HG03108 (cell line): Measurements from ENCODE around the gene SART1.
"Not testable (repeated sequence)": the region's sequence is repeated elsewhere in the genome, so short reads cannot be mapped to it uniquely, and the experiment has no call there.

Experiments used
- ATAC-seq: cut with Tn5 transposase; IDR thresholded peaks from one replicate; pipeline ENCODE4 v1.9.1; 2021; ENCODE audit warnings: moderate library complexity; ENCODE audit not compliant: unreplicated experiment

SART1 gene

DNA sequence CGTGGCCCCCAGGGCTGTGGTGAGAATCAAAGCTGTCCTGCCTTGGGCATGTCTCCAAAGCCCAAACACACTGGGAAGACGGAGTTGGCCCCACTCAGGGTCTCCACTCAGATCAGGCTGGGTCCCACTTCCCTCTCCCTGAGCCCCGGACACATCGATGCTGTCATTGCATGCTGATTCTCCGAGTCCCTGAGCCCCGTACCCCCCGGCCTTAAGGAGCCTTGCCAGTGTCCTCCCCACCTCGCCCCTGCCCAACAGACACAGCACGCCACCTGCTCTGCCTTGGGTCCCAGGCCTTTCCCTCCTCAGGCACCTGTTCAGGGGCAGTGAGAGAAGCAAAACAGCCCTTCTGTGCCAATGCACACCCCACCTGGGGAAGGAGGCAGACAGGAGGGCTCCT lies 25.8 kb downstream of the SART1 start:
- ATAC-seq = no peak

DNA sequence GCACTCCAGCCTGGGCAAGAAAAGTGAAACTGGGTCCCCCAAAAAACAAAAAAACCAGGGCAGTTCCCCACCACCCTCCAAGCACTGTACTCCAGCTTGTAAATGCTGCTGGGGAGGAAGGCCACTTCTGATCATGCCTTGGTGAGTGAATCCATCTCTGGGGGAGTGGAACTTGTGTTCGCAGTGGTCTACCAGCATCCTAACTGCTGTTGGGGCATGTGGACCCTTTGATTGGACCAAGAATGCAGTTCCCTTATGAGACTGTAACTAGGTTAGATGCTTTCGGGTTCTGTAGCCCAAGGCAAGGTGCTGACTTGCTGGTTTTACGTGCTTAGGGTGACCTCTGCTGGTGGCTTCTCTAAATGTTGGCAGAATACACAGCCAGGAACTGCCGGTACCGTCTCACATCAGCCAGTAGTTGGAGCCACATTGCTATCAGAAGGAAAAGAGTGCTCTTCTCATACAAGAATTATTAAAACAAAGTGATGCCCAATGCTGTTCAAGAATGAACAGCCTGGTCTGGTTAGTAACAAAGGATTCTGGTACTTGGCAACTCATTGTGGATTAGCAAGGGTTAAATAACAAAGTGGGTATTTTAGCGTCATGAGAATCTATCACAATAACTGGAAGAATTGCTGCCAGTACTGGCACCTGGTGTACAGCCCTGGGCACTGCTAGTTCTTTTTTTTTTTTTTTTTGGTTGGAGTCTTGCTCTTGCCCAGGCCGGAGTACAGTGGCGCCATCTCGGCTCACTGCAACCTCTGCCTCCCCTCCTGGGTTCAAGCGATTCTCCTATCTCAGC lies 27.5 kb downstream of the SART1 start:
- ATAC-seq = peak; percentile 94

DNA sequence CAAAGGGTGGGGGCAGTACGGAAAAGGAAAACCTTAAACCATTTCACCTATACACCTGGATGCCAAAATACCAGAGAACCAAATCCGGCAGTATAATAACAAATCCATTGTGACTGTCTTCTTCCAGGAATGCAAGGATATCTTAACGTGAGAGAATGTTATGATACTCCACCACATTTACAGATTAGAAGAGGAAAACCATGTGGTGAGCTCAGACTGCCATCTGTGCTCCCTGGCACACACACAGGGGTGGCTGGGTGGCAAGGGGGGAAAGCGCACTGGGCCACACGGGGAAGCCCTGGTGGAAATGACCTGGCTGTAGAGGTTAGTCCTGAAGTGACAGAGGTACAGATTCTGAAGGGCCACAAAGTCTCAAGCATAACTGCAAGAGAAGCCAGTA lies 30.5 kb downstream of the SART1 start:
- ATAC-seq = no peak

DNA sequence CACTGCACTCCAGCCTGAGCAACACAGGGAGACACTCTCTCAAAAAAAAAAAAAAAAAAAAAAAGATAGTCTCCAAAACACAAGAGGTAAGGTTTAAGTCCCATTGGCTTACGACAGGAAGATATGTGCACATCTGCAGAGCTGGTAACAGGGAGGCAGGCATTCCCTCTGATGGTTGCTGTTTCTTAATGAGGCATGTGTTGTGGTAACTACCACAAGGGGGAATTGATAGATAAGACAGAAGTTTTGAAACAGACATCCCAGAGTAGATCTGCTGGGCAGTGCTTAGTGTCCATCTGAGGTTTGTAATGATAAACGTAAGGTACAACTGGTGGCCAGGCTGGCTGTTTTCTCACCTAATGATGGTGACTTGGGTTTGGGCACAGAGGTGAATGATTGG lies 35.8 kb downstream of the SART1 start:
- ATAC-seq = no peak

DNA sequence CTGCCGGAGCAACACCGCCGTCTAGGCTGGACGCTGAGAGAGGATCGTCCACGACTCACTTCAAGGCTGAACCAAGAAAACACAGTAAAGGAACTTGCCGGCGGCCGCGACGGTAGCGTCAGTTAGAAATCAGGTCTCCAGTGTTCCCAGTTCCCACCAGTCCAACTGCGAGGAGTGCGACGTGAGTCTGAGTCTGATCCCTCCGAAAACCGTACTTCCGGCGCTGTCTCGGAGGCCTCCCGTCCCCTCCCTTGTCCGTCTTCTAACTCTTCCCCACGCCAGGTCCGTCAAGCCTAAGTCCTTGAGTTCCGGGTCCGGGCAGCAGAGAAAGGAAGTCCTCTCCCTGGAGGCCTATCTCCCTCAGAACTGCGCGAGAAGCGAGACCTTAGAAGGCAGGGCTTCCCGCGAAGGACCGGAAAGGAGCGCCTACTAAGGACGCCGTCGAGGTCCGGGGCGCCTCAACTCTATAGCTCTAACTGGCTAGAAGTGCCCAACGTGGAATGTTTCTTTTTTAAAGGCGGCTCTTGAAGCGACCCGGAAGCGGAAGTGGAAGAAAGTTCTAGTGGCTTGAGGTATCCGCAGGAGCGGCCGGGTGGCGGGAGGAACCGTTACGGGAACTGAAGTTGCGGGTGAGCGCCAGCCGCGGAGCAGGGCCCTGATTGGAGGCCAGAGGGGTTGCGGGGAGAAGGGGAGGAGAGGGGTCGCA lies 40.6 kb downstream of the SART1 start, which contains the start of the genes BANF1 and EIF1AD:
TSS of gene BANF1 (plus strand) at position 562 of the 706 bp plus-strand sequence. CDS start 748 bp downstream, outside the sequence.
TSS of gene EIF1AD (minus strand) at position 216 of the 706 bp plus-strand sequence. CDS start 1,768 bp downstream, outside the sequence.
- ATAC-seq = peak; percentile 80

DNA sequence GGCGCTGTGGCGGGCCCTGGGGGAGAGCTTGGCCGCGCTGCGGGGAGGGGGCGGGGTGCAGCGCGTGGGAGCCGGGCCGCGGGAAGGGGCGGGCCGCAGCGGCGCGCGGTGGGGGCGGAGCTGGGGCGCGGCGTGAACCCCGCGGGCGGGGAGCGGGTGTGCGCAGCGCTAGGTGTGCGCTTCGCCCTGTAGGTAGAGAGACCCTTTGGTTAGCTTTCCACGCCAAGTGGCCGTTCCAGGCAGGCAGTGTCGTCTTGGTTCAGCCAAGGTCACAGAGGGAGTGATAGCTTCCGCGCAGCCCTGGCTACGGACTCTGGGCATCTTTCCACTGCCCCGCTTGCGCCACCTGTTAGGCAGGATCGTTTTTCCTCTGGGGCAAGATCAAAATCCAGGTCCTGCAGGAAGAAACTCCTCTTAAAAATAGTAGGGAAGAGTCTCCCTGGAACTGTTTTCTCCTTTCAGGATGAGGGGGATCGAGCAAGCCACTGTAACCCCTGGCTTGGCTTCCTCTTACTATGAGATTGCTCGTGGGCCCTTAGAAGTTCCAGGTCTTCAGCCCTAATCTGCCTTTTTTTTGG lies 41.2 kb downstream of the SART1 start:
- peak; percentile 31 for ATAC-seq

DNA sequence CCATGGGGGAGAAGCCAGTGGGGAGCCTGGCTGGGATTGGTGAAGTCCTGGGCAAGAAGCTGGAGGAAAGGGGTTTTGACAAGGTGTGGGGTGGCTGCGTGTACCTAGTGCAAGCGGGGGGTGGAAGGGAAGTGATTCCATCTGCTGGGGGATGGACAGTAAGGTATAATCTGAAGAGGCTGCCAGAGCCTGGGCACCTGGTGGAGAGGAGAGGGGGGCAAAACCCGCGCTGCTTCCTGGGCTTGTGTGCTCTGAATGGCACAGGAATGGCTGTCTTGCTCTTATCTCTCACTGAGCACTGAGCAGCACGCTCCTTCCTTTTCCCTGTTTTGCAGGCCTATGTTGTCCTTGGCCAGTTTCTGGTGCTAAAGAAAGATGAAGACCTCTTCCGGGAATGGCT lies 41.8 kb downstream of the SART1 start:
- ATAC-seq = no peak

DNA sequence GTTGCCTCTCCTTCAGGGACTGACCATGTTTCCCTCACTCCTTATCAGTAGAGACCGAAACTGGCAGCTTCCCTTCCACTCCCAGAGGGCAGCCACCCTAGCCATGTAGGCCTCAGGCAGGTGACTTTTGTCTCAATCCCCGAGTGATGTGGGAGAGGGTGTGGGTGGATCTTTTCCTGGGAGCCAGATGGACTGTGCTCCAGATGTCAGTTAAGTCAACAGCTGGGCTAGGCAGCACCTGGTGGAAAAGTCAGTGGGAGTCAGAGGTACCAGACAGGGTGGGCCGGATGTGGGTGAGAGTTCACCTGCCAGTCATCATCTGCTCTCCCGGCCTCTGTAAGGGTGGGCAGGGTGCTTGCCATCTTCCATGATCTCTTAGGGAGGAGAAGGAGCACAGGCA lies 42.7 kb downstream of the SART1 start:
- no peak for ATAC-seq

DNA sequence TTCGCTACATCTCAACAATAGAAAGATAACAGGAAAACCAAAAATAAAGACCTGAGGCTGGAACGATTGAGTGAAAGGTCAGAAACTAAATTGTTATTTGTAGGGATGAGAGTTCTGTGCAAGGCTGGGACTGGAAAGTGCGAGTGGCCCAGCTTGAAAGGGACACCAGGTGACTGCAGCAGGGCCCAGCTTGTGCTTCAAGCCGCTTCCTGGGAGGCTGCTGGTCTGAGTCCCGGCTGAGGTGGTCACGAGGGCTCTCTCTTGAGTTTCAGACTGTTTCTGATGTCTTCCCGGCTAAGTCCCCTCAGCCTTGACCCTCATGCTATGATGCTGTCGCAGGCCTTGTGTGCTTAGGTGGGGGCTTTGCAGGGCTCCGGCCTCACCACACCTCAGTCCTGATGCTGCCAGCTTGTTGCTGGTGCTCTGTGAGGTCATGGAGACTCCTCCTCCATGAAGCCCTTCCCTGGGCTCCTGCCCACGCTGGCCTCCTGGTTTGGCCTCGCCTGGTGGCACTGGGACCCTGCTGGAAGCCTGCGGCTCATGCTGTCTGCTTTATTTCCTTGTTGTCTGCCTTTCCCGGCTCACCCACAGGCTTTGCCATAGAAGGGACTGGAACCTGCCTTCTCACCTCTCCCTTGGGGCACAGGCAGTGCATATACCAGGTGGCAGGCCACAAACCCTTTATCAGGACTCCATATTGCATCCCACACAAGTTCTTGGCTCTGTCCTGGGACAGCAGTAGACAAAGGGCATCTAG lies 44.8 kb downstream of the SART1 start:
- no peak for ATAC-seq

DNA sequence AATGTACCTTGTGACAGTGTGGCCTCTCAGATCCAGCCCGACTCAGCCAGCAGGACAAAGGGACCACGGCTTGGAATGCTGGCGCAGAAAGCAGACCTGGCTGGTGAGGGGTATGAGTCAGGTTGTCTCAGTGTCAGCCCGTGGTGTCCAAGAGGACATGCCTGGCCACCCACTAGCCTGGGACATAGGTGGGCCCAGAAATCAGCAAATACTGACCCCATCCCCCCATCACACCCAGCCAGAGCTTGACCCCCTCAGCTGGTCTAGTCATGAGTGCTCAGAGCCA lies 45.3 kb downstream of the SART1 start:
- ATAC-seq = no peak

DNA sequence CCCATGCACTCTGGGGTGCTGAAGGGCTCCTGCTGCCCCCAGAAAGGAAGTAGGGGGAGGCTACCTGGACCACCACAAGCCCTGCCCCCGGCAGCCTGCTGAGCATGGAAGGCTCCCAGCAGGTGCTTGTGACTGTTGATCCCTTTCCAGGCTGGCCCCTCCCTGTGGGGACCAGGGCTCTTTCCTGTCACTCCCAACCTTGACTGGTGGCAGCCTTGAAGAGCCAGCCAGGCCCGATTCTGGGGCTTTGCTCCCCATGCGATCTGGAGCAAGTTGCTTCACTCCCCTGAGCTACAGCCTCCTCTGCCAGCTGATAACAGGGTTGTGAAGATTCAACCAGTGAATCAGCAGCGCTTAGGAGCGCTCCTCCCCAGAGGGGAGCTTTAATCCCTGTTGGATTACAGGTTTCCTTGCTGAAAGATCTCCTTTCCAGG lies 45.7 kb downstream of the SART1 start:
- no peak for ATAC-seq

DNA sequence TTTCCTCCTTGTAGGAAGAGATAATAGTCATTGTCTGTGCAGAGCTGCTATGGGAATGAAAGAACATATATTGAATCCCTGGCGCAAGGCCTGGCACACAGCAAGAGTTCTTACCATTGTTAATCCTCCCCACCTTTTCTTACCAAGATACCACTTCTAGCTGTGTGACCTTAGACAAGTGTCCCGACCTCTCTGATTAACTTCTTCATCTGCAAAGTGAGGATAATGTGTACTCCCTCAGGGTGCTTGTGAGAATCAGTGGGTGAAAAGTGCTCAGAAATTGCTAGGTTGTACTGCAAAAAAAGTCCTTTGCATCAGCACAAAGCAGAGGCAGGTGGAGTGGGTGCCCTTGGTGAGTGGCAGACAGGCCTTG lies 46.5 kb downstream of the SART1 start:
- no peak for ATAC-seq

DNA sequence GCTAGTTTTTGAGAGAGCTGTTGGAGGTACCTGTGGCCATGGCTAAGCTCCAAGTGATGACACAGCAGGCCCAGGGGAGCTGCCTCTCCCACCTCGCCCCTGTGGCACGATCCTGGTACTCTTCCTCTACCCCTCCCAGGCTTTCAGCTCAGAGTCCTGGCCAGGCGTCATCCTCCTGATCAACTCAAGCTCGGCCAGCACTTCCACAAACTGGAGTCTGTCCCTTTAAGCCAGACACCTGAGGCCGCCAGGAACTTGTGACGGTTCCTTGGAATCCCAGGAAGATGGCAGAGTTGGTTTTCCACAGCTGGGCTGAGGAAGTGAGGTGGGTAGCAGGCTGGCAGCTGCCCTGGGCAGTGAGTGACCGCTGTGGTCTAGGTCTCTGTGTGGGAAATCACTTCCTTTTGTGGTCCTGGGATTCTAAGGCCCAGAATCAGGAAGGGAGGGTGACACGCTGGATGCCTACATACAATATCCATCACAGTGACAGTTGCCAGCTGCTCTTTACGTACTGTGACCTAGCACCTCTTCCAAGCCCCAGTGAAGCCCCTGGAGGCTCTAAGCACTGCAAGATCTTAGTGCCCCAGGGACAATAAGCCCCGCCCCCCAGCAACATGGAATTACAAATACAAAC lies 47.1 kb downstream of the SART1 start:
- no peak for ATAC-seq

DNA sequence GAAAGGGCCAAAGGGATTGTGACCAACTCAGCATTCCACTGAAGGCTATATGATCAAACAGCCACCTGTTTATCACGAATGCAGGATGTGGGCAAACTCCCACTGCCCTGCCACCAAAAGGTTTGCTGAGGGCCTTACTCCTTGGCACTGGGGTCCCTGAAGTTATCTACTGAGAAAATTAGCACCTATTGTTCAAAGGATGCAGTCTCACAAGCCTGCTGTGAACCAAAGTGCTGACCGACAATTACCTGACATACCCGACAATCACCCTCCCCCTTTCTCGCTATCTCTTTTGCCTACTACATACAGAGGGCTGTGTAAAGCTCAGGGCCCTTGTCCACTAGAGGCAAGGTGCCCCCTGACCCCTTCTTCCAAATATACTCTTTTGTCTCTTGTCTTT lies 48.5 kb downstream of the SART1 start:
- not testable (repeated sequence) for ATAC-seq

DNA sequence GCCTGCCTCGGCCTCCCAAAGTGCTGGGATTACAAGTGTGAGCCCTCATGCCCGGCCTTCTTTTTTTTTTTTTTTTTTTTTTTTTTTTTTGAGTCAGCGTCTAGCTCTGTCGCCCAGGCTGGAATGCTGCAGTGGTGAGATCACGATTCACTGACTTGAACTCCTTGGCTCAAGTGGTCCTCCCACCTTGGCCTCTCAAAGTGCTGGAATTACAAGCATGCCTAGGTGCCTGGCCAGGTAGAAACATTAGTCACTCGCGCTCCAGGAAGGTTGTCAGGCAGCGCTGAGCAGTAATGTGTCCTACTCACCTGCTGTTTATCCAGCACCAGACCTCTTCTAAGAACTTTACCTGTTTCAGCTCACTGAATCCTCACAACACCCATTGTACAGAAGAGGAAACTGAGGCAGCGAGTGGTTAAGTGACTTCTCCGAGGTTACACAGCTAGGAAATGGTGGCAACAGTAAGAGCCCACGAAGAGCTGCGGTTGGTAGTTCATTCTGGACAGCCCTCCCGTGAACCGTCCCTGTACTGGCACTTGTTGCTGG lies 49.8 kb downstream of the SART1 start:
- no peak for ATAC-seq

DNA sequence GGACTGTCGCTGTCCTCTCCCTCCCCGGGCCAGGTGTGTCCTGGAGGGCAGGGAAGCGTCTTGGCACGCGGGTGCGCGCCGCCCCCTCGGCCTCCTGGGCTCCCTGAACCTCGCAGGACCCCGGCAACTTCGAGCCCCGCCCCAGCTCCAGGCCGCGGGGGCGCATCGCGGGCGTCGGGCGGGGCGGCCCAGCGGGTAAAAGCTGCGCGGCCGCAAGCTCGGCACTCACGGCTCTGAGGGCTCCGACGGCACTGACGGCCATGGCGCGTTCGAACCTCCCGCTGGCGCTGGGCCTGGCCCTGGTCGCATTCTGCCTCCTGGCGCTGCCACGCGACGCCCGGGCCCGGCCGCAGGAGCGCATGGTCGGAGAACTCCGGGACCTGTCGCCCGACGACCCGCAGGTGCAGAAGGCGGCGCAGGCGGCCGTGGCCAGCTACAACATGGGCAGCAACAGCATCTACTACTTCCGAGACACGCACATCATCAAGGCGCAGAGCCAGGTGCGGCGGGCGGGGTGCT lies 50.3 kb downstream of the SART1 start, which contains the start of gene CST6:
TSS of gene CST6 (plus strand) at position 224 of the 519 bp plus-strand sequence. CDS start at position 261, 37 bp downstream.
- no peak for ATAC-seq

DNA sequence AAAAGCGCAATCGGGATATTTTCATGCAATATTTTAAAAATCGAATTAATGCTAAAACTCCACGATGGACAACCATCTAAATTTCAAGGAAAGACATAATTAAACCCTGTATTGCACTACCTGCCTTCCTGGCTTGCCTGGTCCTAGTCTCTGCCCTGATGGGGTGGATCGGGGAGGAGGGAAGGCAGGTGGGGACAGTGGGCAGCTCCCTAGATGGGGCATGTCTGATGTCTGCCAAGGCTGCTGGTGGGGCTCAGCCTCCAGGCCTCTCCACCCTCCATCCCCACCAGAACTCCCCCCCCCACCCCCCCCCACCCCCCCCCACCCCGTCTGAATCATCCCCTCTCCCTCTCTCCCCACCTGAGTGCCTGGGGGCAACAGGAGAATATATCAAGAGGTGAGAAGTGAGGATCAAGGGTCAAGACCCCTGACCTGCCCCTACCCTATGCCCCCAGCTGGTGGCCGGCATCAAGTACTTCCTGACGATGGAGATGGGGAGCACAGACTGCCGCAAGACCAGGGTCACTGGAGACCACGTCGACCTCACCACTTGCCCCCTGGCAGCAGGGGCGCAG lies 50.9 kb downstream of the SART1 start:
- no peak for ATAC-seq

DNA sequence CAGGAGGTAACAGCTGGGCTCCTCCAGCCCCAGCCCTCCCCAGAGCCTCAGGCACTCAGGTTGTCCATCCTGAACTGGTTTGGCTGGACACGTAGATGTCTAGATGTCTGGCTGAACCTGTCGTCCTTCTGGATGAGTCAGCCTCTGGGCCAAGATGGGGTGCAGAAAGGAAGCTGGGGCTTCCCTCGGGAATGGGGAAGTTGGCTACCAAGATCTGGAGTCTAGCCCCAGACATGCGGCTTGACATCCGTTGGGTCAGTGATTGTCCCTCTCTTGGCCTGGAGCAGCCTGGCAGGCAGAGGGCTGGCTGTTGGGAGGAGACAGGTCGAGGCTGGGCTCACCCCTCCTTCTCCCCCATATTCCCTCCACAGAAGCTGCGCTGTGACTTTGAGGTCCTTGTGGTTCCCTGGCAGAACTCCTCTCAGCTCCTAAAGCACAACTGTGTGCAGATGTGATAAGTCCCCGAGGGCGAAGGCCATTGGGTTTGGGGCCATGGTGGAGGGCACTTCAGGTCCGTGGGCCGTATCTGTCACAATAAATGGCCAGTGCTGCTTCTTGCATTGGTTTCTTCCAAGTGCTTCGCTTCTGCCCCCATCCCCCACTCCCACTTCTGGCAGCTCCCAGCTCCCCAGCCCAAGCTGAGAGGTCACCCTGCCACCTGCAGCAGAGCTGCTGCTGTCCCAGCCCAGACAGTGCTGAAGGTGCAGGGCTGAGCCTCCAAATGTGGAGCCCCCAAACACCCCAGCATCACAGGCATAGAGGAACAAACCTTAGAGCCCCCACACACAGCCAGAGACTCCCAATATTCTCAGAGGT lies 51.6 kb downstream of the SART1 start:
- no peak for ATAC-seq

DNA sequence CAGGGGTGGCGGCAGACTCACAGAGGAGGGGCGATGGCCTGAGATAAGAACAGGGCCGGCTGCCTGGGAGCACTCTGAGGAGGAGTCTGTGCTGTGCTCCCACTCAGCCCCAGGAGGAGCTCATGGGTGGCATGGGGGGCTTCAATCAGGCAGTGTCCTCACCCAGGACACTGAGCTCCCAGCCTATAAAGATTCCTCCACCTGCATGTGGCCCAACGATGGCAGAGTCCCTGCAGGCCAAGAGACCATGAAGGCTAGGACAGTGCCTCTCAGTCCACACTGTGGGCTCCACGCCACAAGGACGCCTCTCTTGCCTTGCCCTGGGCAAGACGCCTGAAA lies 52.2 kb downstream of the SART1 start:
- ATAC-seq = no peak
